Measurements from ENCODE around the gene PLEKHA8. TPM values are rescaled to one million over a fixed set of nuclear protein-coding genes. Genes with fewer than 3 reads are reported as not detected.

The PLEKHA8 gene
- total RNA-seq, 6 experiments from 2014 or later, result 2.7 to 8.1 (median 4.4) TPM

DNA sequence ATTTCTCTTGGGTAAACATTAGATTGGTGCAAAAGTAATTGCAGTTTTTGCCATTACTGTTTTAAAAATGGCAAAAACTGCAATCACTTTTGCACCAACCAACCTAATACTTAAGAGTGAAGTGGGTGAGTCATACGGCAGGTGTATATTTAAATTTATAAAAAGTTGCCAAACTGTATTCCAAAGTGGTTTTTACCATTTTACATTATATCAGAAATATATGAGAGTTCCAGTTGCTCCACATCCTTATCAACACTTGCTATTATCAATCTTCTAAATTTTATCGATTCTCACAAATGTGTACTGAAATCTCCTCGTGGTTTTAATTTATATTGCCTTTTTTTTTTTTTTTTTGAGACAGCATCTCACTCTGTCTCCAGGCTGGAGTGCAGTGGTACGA lies 35.1 kb upstream of the PLEKHA8 start:
- intact Hi-C loops (cut with DNase I), result no loop called here
- ATAC-seq (no peak), DNase-seq (no peak)
- Histone ChIP-seq H3K4me3 (no peak overlapping the region), H3K27me3 (peaks cover 0 to 12% of the 10 kb centered on the region in 2 donors), H3K4me1 (no peaks in the 10 kb centered on the region), H3K36me3 (no peaks in the 10 kb centered on the region), H3K9me3 (no peaks in the 10 kb centered on the region), H3K27ac (no peak overlapping the region)
- TF ChIP-seq POLR2A (IDR thresholded peaks at IDR 0.05), result no peak
- TF ChIP-seq, protein P1, sequence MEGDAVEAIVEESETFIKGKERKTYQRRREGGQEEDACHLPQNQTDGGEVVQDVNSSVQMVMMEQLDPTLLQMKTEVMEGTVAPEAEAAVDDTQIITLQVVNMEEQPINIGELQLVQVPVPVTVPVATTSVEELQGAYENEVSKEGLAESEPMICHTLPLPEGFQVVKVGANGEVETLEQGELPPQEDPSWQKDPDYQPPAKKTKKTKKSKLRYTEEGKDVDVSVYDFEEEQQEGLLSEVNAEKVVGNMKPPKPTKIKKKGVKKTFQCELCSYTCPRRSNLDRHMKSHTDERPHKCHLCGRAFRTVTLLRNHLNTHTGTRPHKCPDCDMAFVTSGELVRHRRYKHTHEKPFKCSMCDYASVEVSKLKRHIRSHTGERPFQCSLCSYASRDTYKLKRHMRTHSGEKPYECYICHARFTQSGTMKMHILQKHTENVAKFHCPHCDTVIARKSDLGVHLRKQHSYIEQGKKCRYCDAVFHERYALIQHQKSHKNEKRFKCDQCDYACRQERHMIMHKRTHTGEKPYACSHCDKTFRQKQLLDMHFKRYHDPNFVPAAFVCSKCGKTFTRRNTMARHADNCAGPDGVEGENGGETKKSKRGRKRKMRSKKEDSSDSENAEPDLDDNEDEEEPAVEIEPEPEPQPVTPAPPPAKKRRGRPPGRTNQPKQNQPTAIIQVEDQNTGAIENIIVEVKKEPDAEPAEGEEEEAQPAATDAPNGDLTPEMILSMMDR (IDR thresholded peaks at IDR 0.05), result no peak
- 73% methylated on average over 4 of the region's 4 CpGs for WGBS (ENCODE audit: insufficient coverage, low coverage, low lambda C conversion rate, missing lambda C conversion rate)

DNA sequence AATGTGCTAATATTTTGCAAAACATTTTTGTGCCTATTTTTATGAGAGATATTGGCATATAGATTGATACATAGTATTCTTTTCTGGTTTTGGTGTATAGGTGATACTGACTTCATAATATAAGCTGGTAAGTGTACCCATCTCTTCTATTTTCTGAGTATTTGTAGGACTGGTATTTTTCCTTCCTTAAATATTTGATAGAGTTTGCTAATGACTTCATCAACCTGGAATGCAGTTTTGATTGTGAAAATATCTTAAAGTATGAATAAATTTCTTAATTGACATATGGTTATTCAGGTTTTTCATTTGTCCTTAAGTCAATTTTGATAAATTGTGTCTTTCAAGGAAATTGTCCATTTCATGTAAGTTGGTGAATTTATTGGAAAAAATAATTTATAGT lies 32.6 kb upstream of the PLEKHA8 start:
- Histone ChIP-seq H3K4me1 (no peaks in the 10 kb centered on the region), H3K9me3 (no peaks in the 10 kb centered on the region), H3K4me3 (no peak overlapping the region), H3K27me3 (no peaks in the 10 kb centered on the region), H3K27ac (no peak overlapping the region), H3K36me3 (no peaks in the 10 kb centered on the region)
- intact Hi-C loops (cut with DNase I), result no loop called here
- no peak for TF ChIP-seq POLR2A (IDR thresholded peaks at IDR 0.05)
- TF ChIP-seq, protein P1 (IDR thresholded peaks at IDR 0.05), result no peak
- ATAC-seq, result no peak
- DNase-seq, result no peak

DNA sequence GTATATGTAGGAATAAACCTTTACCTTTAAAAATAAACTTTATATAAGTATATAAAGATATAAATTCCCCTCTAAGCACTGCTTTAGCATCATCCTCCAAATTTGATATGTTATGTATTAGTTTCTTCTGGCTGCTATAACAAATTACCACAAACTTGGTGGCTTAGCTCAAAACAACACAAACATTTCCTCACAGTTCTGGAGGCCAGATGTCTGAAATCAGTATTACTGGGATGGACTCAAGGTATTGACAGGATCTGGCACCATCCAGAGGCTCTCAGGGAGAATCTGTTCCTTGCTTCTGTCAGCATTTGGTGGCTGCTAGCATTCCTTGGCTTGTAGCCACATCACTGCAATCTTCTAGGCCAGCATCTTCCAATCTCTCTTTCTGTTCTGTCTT lies 31.9 kb upstream of the PLEKHA8 start:
- no peak overlapping the region for H3K4me3 ChIP-seq
- no peak for DNase-seq
- H3K36me3 ChIP-seq, result no peaks in the 10 kb centered on the region
- TF ChIP-seq, protein P1 (IDR thresholded peaks at IDR 0.05), result no peak
- no peak for TF ChIP-seq POLR2A (IDR thresholded peaks at IDR 0.05)
- ATAC-seq, result no peak
- intact Hi-C loops (cut with DNase I), result no loop called here
- no peaks in the 10 kb centered on the region for H3K27me3 ChIP-seq
- no peaks in the 10 kb centered on the region for H3K4me1 ChIP-seq
- no peaks in the 10 kb centered on the region for H3K9me3 ChIP-seq
- H3K27ac ChIP-seq, result no peak overlapping the region

DNA sequence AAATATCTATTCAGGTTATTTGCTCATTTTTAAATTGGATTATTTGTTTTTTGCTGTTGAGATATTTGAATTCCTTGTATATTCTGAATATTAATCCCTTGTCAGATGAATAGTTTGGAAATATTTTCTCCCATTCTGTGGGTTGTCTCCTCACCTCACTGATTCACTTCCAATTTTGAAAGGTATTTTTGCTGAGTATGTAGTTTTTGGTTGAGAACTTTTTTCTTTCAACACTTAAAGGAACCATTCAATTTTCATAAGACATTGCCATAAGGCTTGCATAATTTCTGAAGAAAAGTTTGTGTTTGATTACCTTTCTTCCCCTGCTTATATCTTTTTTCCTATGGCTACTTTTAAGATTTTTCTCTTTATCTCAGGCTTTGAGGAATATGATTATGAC lies 29.7 kb upstream of the PLEKHA8 start:
- ATAC-seq, result no peak
- DNase-seq, result no peak

DNA sequence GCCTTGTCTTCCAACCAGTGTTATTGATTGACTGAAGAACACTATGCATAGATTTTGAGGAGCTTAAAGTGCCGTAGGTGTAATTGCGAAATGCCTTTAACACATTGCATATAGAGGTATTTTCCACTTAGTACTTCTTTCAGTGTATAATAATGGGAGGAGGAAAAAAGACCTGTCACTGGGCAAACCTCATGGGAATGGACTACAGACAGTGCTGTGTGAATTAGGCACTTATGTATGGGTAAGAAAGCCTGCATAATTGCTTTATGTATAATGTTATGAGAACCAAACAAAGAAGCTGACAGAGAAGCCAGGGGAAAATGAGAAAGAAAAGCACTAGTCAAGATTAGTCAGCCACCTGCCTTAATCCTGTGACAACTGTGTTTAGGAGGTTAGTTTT lies 26.2 kb upstream of the PLEKHA8 start:
- 60% methylated on average over 2 of the region's 2 CpGs for WGBS (ENCODE audit: insufficient coverage, low coverage, low lambda C conversion rate, missing lambda C conversion rate)
- Histone ChIP-seq H3K27me3 (no peaks in the 10 kb centered on the region), H3K9me3 (no peaks in the 10 kb centered on the region), H3K27ac (no peak overlapping the region), H3K4me1 (no peaks in the 10 kb centered on the region), H3K4me3 (no peak overlapping the region), H3K36me3 (no peaks in the 10 kb centered on the region)
- ATAC-seq (no peak), DNase-seq (no peak)
- intact Hi-C loops (cut with DNase I), result no loop called here
- TF ChIP-seq, protein P1 (IDR thresholded peaks at IDR 0.05), result no peak
- TF ChIP-seq POLR2A (IDR thresholded peaks at IDR 0.05), result no peak

More for the DNA sequence above, 29.7 kb upstream of the PLEKHA8 start:
- Histone ChIP-seq H3K9me3 (no peaks in the 10 kb centered on the region), H3K27me3 (no peaks in the 10 kb centered on the region), H3K27ac (no peak overlapping the region), H3K4me3 (no peak overlapping the region), H3K4me1 (no peaks in the 10 kb centered on the region), H3K36me3 (no peaks in the 10 kb centered on the region)
- intact Hi-C loops (cut with DNase I), result no loop called here
- TF ChIP-seq, protein P1 (IDR thresholded peaks at IDR 0.05), result no peak
- TF ChIP-seq POLR2A (IDR thresholded peaks at IDR 0.05), result no peak

Data from right lobe of liver (tissue), 6 donors.